AML-193 (cell line): ENCODE results near the gene PLOD3.
"Not testable (repeated sequence)": the region's sequence is repeated elsewhere in the genome, so short reads cannot be mapped to it uniquely, and the experiment has no call there.

ENCODE experiments used
- DNase-seq, 2 experiments: peaks; one replicate each; lab custom pipeline; 2025; lab: John Stamatoyannopoulos, UW

The PLOD3 gene

GRCh38 chr7:101212014-101212413, 5.4 kb downstream of the PLOD3 start:
- no peak for DNase-seq

DNA sequence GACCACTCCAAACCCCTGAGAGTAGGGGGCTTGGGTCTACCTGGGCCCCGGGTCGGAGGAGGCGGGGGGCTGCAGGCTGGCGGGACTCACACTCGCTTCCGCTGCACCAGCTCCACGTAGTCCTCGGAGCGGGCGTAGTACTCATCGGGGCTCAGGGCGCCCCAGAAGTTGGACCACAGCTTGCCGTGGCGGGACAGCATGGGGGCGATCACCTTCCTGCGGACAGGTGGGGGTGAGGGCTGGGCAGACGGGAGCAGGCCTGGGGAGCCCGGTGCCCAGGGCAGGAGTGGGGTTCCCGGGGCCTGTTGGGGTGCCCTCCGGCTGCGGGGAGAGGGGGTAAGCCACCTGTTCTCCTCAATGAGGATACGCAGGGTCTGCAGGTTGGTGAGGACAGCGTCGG, 5.9 kb downstream of the PLOD3 start:
- DNase-seq = no peak

GRCh38 chr7:101210143-101210542, 7.2 kb downstream of the PLOD3 start:
- DNase-seq = no peak

DNA sequence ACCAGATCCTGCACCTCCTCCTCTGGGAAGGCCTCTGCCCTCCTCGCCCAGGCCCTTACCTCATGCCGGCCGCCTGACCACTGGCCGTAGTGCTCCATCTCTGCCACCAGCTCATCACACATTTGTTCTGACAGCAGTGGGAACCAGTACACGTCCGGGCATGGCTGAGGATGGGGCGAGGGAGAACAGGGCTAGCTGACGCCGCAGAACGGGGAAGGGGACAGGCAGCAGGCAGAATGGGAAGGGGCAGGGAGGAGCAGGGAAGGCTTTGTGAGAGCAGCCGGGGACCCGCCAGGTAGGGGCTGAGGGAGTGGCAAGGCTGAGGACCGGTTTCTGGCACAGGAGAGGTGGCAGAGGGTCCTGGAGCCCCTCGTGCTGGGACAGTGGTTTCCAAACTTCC, 8.6 kb downstream of the PLOD3 start:
- no peak for DNase-seq

GRCh38 chr7:101207459-101207858, 9.9 kb downstream of the PLOD3 start:
- DNase-seq = no peak

DNA sequence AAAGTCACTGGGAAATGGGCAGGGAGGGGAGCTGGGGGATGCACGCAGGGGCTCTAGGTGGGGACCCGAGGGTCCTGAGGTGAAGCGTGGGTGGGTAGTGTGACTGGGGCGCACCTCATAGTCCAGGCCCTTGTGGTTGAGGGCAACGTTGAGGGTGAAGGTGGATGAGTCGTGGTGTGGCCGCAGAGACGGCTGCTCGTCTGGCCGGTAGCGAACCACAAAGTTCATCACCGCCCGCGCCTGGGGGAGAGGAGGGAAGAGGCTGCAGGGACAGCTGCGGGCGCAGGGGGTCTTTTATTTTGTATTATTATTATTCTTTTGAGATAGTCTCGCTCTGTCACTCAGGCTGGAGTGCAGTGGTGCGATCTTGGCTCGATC, 10.7 kb downstream of the PLOD3 start:
- no peak for DNase-seq

GRCh38 chr7:101205901-101206664, 11.3 kb downstream of the PLOD3 start:
- no peak for DNase-seq

GRCh38 chr7:101203740-101204738, 13.3 kb downstream of the PLOD3 start:
- DNase-seq = not testable (repeated sequence)

GRCh38 chr7:101202603-101202918, 14.8 kb downstream of the PLOD3 start:
- no peak for DNase-seq

DNA sequence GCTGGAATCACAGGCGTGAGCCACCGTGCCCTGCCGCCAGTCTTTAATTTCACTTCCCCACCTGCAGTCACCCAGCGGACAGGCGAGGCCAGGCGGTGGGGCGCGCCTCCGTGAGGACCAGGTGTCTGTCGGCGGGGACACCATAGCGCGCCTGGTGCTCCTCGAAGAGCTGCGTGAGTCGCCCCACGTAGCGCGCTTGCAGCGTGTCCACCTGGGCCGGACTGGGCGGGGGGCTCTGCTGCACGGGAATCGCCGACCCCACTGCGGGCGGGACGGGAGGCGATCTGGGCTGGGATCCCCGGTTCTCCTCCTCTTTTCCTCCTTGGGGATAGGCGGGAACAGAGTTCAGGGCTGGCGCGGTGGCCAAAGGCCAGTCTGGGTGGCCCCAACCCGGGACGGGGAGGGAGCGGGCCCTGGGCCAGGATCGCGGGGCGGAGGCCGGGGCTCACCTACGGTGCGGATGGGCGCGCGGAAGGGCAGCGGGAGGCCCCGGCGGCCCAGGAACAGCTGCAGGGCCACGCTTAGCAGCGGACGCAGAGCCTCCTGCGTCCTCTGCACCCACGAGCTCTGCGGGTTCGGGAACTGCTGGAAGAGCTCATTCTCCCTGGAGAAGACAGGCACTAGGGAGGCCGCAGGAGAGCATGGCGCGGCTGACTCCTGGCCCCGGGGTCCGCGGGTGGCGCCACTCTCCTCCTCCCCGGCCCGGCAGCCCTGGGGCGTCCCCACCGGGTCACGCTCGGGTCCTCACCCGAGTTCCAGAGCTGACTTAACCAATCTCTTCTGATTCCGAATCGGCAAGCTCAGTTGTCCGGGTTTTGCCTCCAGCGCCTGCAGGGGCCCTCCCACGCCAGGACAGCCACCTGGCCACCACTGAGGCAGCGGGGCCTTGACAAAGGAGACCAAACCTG, 15.4 kb downstream of the PLOD3 start:
- DNase-seq = no peak

DNA sequence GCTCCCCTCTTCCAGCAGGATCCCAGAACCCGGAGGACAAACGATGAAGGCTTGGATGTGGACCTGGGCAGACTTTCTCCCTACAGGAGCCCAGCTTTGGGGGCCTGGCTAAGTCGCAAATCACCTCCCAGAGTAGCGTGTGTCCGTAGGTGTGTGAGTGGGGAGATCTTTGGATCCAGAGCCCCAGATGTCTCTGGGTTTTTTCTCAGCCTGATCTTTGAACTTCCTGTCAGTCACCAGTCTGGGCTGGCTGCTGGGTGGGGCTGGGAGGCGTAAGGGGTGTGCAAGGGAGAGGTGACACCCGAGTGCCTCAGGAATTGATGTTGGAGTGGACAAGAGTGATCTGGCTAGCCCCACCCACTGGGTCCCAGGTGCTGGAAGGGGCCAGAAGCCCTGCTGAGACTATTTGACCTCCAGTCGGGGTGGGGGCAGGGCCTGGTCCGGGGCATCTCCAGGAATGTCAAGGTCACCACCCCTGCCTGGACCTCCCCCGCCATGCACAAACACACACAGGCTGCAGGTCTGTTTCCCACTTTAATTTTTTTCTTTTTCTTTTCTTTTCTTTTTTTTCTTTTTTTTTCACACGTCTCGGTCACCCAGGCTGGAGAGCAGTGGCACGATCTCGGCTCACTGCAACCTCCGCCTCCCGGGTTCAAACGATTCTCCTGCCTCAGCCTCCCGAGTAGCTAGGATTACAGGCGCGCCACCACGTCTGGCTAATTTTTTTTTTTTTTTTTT, 16.4 kb downstream of the PLOD3 start, which contains the start of gene MOGAT3:
MOGAT3 (minus strand) TSS at position 175 of the 738 bp plus-strand sequence. CDS start 182 bp downstream, outside the sequence.
- no peak for DNase-seq

DNA sequence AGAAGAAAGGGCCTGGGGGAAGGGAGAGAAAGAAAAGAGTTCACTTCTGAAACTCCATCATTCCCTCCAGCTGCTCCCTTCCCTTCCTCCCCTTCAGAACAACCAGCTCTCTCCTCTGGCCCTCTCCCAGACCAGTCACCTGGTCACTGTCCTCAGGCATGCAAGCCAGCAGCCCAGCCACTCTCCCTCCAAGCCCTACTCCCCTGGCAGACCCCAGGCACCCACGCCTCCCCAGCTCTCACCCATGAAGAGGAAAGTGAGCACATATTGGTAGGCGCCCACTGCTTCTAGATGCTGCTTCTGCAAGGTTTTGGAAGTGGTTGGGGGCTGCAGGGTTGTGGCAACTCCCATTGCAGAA, 16.9 kb downstream of the PLOD3 start:
- no peak for DNase-seq

DNA sequence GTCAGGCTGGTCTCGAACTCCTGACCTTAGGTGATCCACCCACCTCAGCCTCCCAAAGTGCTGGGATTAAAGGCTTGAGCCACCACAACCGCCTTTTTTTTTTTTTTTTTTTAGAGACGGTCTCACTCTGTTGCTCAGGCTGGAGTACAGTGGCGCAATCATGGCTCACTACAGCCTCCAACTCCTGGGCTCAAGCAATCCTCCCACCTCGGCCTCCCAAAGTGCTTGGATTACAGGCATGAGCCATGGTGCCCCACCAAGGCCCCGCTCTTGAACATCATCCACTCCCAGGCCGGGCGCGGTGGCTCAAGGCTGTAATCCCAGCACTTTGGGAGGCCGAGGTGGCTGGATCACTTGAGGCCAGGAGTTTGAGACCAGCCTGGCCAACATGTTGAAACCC, 17.9 kb downstream of the PLOD3 start:
- not testable (repeated sequence) for DNase-seq

DNA sequence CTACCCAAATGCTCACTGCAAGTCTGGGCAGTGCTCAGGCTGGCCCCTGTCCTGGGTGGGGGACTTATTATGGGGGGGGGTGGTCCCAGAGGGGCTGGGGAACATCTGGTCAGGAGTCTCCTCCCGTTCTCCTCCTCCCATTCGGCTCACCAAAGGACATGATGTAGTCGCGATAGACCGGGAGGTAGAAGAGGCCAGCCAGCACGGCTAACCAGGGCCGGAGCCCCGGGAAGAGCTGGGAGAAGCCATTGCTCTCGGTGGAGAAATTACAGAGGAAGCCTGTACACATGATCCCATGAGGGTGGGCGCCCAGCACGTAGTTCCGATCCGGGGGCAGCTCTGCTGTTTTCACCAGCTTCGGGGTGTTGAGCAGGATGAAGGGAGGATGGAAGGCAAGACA, 18.9 kb downstream of the PLOD3 start:
- DNase-seq = no peak

DNA sequence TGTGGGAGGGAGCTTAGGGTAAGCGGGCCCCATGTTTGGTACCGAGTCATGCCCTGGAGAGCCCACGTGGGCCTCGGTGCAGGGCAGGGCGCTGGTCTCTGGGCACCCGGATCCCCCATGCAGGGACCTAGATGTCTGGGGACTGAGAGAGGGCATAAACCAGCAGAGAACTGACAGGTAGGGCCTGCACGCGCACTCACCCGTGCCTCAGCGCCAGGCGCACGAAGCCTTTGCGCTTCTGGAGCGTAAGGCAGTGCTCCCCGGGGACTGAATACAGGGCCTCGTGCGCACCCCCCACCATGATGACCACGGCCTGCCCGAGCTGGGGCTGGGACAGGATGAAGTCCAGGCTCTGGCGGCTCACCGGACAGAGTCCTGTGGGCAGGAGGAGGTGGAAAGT, 19.4 kb downstream of the PLOD3 start:
- DNase-seq = no peak

DNA sequence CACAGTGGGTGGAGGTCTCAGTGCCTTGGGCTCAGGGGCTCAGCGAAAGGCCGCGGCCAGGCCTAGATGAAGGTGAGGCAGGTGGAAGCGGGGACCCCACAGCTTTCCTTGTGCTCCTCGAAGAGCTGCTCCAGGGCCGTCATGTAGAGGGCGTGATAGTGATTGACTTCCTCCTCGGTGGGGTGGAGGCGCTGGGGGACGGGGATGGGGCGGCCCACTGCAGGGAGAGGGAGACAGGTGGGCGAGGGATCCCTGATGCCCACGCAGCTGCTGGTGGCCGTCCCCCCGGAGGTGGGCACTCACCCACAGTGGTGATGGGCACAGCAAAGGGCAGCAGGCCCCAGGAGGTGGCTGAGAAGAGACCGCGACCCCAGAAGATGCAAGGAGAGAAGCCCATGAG, 21.5 kb downstream of the PLOD3 start:
- no peak for DNase-seq

- no peak for DNase-seq
These were observed 28.3 kb downstream of the PLOD3 start for GRCh38 chr7:101189109-101189508.

- DNase-seq = peak in 1 of 2 experiments; percentile 19
These were observed 30.4 kb downstream of the PLOD3 start for GRCh38 chr7:101186844-101187428.

GRCh38 chr7:101186194-101186593, 31.2 kb downstream of the PLOD3 start:
- no peak for DNase-seq

- DNase-seq = no peak
These were observed 32.0 kb downstream of the PLOD3 start for GRCh38 chr7:101185258-101185839.
